Activated CD4-positive, alpha-beta memory T cell treated with anti-CD3 and anti-CD28 coated beads for 36 hours (primary cell): Measurements from ENCODE around the gene ARL2BP. TPM values are rescaled to one million over a fixed set of nuclear protein-coding genes. Genes with fewer than 3 reads are reported as not detected.
A peak's percentile ranks its signal among the peaks of the same experiment; 100 is the strongest.

Source experiments
- CTCF ChIA-PET: fragments of 350-600 bp; sonication (Branson Sonifier 250); formaldehyde crosslinking; loops from one replicate; lab custom pipeline; 2021; ENCODE audit warnings: antibody characterized with exemption, inconsistent platforms; lab: Charles Lee
- POLR2A ChIA-PET: fragments of 350-600 bp; sonication (Branson Sonifier 250); formaldehyde crosslinking; loops from one replicate; lab custom pipeline; 2021; ENCODE audit warnings: antibody characterized with exemption; lab: Charles Lee
- DNase-seq: peaks from one replicate; pipeline ENCODE4 v3.0.0-alpha.2; 2020
- H3K27ac Mint-ChIP-seq: one replicate; pipeline ENCODE4 v1.8.0; 2021; ENCODE audit warnings: mixed read lengths
- H3K27me3 Mint-ChIP-seq: one replicate; pipeline ENCODE4 v1.8.0; 2021; ENCODE audit warnings: mixed read lengths
- H3K36me3 Mint-ChIP-seq: one replicate; pipeline ENCODE4 v1.8.0; 2021; ENCODE audit warnings: mixed read lengths
- H3K4me1 Mint-ChIP-seq: one replicate; pipeline ENCODE4 v1.8.0; 2021; ENCODE audit warnings: low read depth, mixed read lengths
- H3K4me3 Mint-ChIP-seq: one replicate; pipeline ENCODE4 v1.8.0; 2021; ENCODE audit warnings: mild to moderate bottlenecking, mixed read lengths
- H3K9me3 Mint-ChIP-seq: one replicate; pipeline ENCODE4 v1.8.0; 2021; ENCODE audit warnings: mixed read lengths
- intact Hi-C: fragments of 100-400 bp; cut with micrococcal nuclease; formaldehyde crosslinking; loops from one replicate; pipeline ENCODE4 v1.15.1; 2023
- total RNA-seq, 2 experiments: library from RNA; stranded (reverse); gene quantifications; one replicate each; pipeline ENCODE4 v1.2.3, GENCODE V29; 2021

Gene ARL2BP
- total RNA-seq, 2 experiments from 2014 or later = 16.4 to 16.9 TPM

DNA sequence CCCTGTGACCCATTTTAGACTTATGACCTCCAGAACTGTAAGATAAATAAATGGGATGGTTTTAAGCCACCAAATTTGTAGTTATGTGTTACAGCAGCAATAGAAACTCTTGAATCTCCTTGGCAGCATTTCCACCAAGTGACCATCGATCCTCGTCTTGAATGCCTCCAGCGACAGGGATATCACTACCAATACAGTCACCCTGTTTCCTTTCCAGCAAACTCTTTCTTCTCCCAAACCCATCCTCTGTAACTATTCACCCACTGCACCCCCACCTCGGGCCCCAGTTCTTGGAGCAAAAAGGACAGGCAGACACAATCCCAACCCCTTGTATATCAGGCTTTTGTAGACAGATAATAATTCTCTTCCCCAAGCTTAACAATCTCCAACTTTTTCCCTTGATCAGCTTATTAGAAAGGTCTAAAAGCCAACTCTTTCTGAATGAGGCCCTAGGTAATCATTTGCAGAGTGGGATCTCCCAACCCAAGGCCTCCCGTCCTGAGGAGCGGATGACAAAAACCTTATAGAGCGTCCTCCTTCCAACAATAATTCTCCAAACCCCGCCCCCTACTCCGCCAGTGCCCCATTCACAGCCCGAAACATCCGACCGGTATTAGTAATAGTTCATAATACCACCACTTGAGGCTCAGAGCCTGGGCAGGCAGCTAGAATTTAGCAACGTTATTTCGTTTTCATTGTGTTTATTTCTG lies 54.1 kb downstream of the ARL2BP start:
- POLR2A ChIA-PET = interaction anchor here (1.0 to 1.8 kb wide), 2 partner anchors 148 to 288 kb away, joined by 3 to 6 read pairs; partner anchors contain the start of genes CIAPIN1 and COQ9
- intact Hi-C loops = loop anchor here (5.0 kb wide), 1 partner anchor 217 kb away; no protein-coding TSS in a partner anchor
- Mint-ChIP-seq H3K9me3 (no peaks in the 10 kb centered on the region), H3K36me3 (no peaks in the 10 kb centered on the region), H3K27me3 (no peaks in the 10 kb centered on the region), H3K27ac (no peak overlapping the region), H3K4me1 (peaks cover 7% of the 10 kb centered on the region), H3K4me3 (no peak overlapping the region)
- CTCF ChIA-PET = interaction anchor here (2.1 to 8.6 kb wide), 6 partner anchors 9 to 219 kb away, joined by 8 to 210 read pairs (median 19); partner anchors contain the start of gene POLR2C
- peak; percentile 51 for DNase-seq

DNA sequence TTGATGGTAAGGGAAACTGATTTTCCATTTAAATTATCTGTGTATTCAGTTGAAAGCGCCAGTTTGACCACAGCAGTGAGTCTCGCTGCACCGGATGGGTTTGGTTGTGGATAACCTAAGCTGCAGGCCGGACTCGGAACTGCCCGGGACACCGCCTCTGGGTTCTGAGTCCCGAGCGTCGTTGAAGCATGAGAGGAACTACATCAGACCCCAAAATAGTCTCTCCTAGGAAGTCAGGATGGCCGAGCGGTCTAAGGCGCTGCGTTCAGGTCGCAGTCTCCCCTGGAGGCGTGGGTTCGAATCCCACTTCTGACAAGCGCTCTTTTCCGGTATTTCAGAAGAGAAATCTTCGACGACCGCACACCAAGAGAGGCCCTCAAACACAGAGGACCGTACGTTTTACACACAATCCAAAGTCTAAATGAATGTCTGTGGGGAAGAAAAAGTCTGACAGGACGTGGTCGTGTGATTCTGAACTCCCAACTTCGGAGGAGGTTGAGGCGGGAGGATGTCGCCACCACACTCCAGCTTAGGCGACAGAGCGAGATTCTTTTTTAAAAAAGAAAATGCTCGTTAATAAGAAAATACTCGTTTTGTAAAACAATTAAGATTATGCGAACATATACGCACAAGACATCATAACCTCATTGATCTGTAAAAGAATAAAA lies 54.8 kb downstream of the ARL2BP start:
- no peaks in the 10 kb centered on the region for H3K36me3 Mint-ChIP-seq
- no peak overlapping the region for H3K4me3 Mint-ChIP-seq
- H3K4me1 Mint-ChIP-seq = peaks cover 10% of the 10 kb centered on the region
- H3K27ac Mint-ChIP-seq = no peak overlapping the region
- H3K9me3 Mint-ChIP-seq = no peaks in the 10 kb centered on the region
- DNase-seq = peak; percentile 93
- ChIA-PET POLR2A (interaction anchor here (0.5 to 1.8 kb wide), 5 partner anchors 117 to 289 kb away, joined by 3 to 6 read pairs (median 3); partner anchors contain the start of genes CIAPIN1, COQ9 and POLR2C), CTCF (interaction anchor here (0.6 to 8.6 kb wide), 19 partner anchors 10 to 238 kb away, joined by 3 to 210 read pairs (median 6); partner anchors contain the start of genes CCL17, CIAPIN1, COQ9 and POLR2C)
- no peaks in the 10 kb centered on the region for H3K27me3 Mint-ChIP-seq
- intact Hi-C loops = loop anchor here (1.0 to 5.0 kb wide), 12 partner anchors 11 to 435 kb away; partner anchors contain the start of genes ARL2BP, CCDC102A, CIAPIN1 and COQ9

DNA sequence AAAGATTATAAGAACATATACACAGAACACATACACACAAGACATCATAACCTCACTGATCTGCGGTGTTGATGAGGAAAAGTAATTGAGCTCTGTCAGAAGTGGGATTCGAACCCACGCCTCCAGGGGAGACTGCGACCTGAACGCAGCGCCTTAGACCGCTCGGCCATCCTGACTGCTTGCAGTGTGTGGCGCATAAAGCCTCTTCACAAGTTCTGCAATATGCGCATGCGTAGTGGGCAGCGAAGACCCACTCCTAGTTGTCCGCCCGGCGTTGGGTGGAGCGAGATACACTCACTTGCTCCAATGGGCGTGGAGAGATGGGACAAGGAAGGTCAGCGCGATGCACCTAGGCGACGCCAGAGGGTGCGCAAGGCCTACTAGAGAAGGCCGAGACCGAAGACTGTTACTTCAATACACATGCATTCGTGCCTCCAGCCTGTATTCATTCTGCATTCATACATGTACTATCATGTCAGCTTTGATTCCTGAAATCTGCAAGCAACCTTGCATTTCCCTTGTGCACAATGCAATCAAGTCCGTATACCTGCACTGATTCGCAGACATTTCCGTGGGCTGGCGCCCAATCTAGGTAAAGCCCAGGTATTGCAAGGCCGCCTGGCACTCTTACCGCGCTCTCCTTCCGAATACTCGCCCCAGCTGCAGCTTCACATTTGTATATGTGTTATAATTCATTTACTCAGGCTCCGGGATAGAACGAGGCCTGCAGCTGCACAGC lies 55.5 kb downstream of the ARL2BP start:
- intact Hi-C loops = loop anchor here (1.0 to 5.0 kb wide), 11 partner anchors 11 to 435 kb away; partner anchors contain the start of genes ARL2BP, CCDC102A, CIAPIN1 and COQ9
- no peak overlapping the region for H3K27ac Mint-ChIP-seq
- ChIA-PET CTCF (interaction anchor here (0.6 to 8.6 kb wide), 23 partner anchors 10 to 251 kb away, joined by 3 to 210 read pairs (median 6); partner anchors contain the start of genes CCL17, CIAPIN1, COQ9 and POLR2C), POLR2A (interaction anchor here (0.6 to 1.8 kb wide), 4 partner anchors 117 to 290 kb away, joined by 3 to 6 read pairs (median 4); partner anchors contain the start of genes CIAPIN1, COQ9 and POLR2C)
- DNase-seq = peak; percentile 100
- no peak overlapping the region for H3K4me3 Mint-ChIP-seq
- H3K4me1 Mint-ChIP-seq = peaks cover 10% of the 10 kb centered on the region
- no peaks in the 10 kb centered on the region for H3K9me3 Mint-ChIP-seq
- no peaks in the 10 kb centered on the region for H3K36me3 Mint-ChIP-seq
- H3K27me3 Mint-ChIP-seq = no peaks in the 10 kb centered on the region

DNA sequence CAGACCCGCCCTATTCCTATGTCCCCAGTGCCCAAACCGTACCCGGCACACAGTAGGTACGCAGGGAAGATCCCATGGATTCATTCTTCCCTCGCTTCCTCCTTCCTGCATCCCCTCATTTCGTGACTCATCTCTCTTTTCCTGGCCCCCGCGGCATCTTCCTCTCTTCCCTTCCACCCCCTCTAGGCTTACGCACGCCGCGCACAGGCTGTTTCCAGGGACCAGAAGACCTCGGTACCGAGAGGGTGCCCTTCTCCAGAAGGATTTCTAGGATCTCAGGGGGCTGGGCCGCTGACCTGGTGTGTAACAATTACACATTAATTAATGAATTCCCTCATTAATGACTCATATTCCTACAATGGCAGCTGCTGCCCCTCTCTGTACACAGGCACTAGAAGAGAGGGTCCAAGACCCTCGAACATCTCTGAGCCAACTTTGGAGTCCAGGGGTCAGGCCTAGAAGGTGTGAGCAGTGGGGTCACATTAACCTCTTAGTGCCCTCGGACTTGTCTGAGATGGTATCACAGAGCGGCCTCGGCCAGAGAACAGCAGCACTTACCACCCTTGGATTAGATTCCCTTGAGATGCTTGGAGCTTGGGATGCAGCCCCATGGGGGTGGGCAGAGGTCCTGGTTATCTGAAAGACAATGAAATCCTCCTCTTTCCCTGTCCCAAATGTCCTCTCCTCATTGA lies 56.2 kb downstream of the ARL2BP start:
- CTCF ChIA-PET = interaction anchor here (0.9 to 8.6 kb wide), 15 partner anchors 11 to 250 kb away, joined by 3 to 210 read pairs (median 8); partner anchors contain the start of genes CIAPIN1 and COQ9
- Mint-ChIP-seq H3K9me3 (no peaks in the 10 kb centered on the region), H3K27me3 (no peaks in the 10 kb centered on the region), H3K4me3 (no peak overlapping the region), H3K27ac (no peak overlapping the region), H3K4me1 (peaks cover 10% of the 10 kb centered on the region), H3K36me3 (no peaks in the 10 kb centered on the region)
- POLR2A ChIA-PET = interaction anchor here (1.2 kb wide), 1 partner anchor 116 kb away, joined by 6 read pairs; no protein-coding TSS in a partner anchor
- no peak for DNase-seq
- intact Hi-C loops = loop anchor here (5.0 kb wide), 2 partner anchors 161 to 236 kb away; partner anchors contain the start of genes CCDC102A and POLR2C

Other genes with a start within 250 kb of the ARL2BP start
- 1 to 10 TPM; 7.3 to 8.1 TPM for gene CPNE2, start 152.7 kb upstream of the ARL2BP start, total RNA-seq
- gene PSME3IP1, start 59.2 kb upstream of the ARL2BP start, total RNA-seq = 100 to 1,000 TPM; 101 to 102 TPM
- 10 to 100 TPM; 31.5 to 33.3 TPM for gene RSPRY1, start 58.9 kb upstream of the ARL2BP start, total RNA-seq
- not detected for gene PLLP, start 39.4 kb downstream of the ARL2BP start, total RNA-seq
- gene CCL22, start 113.5 kb downstream of the ARL2BP start, total RNA-seq = 1 to 10 TPM; 1.5 to 1.7 TPM
- not detected for gene CX3CL1, start 127.2 kb downstream of the ARL2BP start, total RNA-seq
- 1 to 10 TPM; 1.6 to 3.1 TPM for gene CCL17, start 159.5 kb downstream of the ARL2BP start, total RNA-seq
- gene CIAPIN1, start 202.1 kb downstream of the ARL2BP start, total RNA-seq = 10 to 100 TPM; 34.8 to 38.5 TPM
- gene COQ9, start 202.2 kb downstream of the ARL2BP start, total RNA-seq = 10 to 100 TPM; 29.8 to 33.0 TPM
- 10 to 100 TPM; 52.5 to 57.0 TPM for gene POLR2C, start 217.4 kb downstream of the ARL2BP start, total RNA-seq
- 1 to 10 TPM; 5.5 to 7.1 TPM for gene DOK4, start 241.2 kb downstream of the ARL2BP start, total RNA-seq